GM21717 (cell line): ENCODE data around the gene NRXN2.
"Not testable (repeated sequence)": the region's sequence is repeated elsewhere in the genome, so short reads cannot be mapped to it uniquely, and the experiment has no call there.

ENCODE experiments used
- ATAC-seq: cut with Tn5 transposase; IDR thresholded peaks from one replicate; pipeline ENCODE4 v1.9.1; 2021; ENCODE audit warnings: mild to moderate bottlenecking, moderate library complexity; ENCODE audit not compliant: unreplicated experiment

Gene NRXN2

GRCh38 chr11:64677441-64678023 lies 45.5 kb downstream of the NRXN2 start:
- ATAC-seq = no peak

- no peak for ATAC-seq
Observed at GRCh38 chr11:64676261-64676615, 46.8 kb downstream of the NRXN2 start.

GRCh38 chr11:64675450-64676260 lies 47.3 kb downstream of the NRXN2 start:
- ATAC-seq = no peak

- ATAC-seq = no peak
Observed at GRCh38 chr11:64674774-64675173, 48.2 kb downstream of the NRXN2 start.

GRCh38 chr11:64673279-64673678 lies 49.7 kb downstream of the NRXN2 start:
- no peak for ATAC-seq

- ATAC-seq = no peak
Observed at GRCh38 chr11:64672875-64673274, 50.1 kb downstream of the NRXN2 start.

GRCh38 chr11:64670975-64671374 lies 52.0 kb downstream of the NRXN2 start:
- ATAC-seq = no peak

GRCh38 chr11:64667154-64667745 lies 55.7 kb downstream of the NRXN2 start:
- ATAC-seq = no peak

- ATAC-seq = no peak
Observed at GRCh38 chr11:64665411-64665821, 57.6 kb downstream of the NRXN2 start.

- not testable (repeated sequence) for ATAC-seq
Observed at GRCh38 chr11:64664236-64664870, 58.6 kb downstream of the NRXN2 start.

GRCh38 chr11:64663656-64664055 lies 59.3 kb downstream of the NRXN2 start:
- ATAC-seq = no peak

- ATAC-seq = no peak
Observed at GRCh38 chr11:64661614-64662013, 61.4 kb downstream of the NRXN2 start.

GRCh38 chr11:64661146-64661545 lies 61.9 kb downstream of the NRXN2 start:
- ATAC-seq = no peak

GRCh38 chr11:64660706-64661105 lies 62.3 kb downstream of the NRXN2 start:
- no peak for ATAC-seq

- no peak for ATAC-seq
Observed at GRCh38 chr11:64660205-64660604, 62.8 kb downstream of the NRXN2 start.

- ATAC-seq = no peak
Observed at GRCh38 chr11:64659417-64660144, 63.4 kb downstream of the NRXN2 start.

GRCh38 chr11:64658265-64658664 lies 64.7 kb downstream of the NRXN2 start:
- no peak for ATAC-seq

- no peak for ATAC-seq
Observed at GRCh38 chr11:64656862-64657261, 66.1 kb downstream of the NRXN2 start.

GRCh38 chr11:64655941-64656601 lies 66.9 kb downstream of the NRXN2 start:
- ATAC-seq = no peak

- ATAC-seq = no peak
Observed at GRCh38 chr11:64654958-64655541, 67.9 kb downstream of the NRXN2 start.
